ENCODE data around the gene THG1L.
"Not testable (repeated sequence)": the region's sequence is repeated elsewhere in the genome, so short reads cannot be mapped to it uniquely, and the experiment has no call there.

Gene THG1L

GRCh38 chr5:157731272-157732129 is at the start of gene THG1L:
THG1L (plus strand) TSS chr5:157731420; CDS start chr5:157731441, 21 bp downstream.
- peak; percentile 88 to 100 (median 98) for DNase-seq

- no peak for DNase-seq
Measured at GRCh38 chr5:157682257-157682656, 49.0 kb upstream of the THG1L start.

GRCh38 chr5:157686276-157687197 is 44.7 kb upstream of the THG1L start:
- DNase-seq: not testable (repeated sequence)

DNA sequence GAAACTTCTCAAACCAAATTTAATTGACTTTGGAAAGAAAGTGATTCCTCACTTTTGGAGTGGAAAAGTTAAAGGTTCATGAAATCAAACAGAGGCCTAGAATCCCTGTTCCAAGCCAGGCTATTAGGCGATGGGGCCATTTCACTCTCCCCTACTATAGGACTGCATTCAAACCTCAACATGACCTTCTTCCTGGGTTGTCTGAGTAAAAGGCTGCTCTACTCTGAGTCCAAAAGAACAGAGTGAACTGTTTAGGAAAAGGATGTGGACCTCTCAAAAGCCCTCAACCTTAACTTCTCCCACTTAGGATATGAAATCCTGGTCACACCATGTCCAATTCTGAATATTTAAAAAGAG is 44.0 kb upstream of the THG1L start:
- no peak for DNase-seq

DNA sequence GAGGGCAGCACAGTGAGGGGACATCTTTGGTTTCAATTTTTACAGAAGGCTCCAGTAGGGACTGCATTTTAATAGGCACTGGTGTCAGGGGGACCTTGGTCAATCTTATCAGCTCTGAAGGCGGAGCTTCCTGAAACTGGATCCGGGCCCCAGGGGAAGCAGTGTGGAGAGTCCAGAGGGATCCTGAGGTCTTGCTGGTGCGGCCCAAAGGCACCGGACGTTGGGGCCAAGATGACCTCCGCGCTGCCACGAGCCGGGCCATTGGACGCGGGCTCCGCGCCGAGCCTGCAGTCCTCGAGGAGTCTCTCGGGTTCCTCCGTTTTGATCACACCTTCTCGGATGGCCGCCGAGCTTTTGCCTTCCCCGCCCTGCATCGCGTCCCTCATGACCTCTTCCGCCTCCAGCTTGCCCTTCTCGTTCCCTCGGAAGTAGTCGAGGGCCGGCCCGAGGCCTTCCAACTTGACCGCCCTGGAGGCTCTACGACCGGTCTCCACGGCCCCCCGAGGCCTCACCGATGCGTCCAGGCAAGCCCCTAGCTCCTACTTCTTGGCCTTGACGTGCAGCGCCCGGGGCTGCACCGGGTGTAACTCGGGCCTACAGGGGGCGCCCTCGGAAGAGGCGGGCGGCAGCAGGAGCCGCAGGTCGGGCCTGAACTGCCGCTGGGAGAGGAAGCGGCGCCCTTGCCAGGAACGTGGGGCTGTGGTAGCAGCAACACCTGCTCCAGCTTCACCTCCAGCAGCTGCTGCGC is 41.1 kb upstream of the THG1L start:
- DNase-seq: no peak

- no peak for DNase-seq
Measured at GRCh38 chr5:157690690-157691433, 40.4 kb upstream of the THG1L start.

DNA sequence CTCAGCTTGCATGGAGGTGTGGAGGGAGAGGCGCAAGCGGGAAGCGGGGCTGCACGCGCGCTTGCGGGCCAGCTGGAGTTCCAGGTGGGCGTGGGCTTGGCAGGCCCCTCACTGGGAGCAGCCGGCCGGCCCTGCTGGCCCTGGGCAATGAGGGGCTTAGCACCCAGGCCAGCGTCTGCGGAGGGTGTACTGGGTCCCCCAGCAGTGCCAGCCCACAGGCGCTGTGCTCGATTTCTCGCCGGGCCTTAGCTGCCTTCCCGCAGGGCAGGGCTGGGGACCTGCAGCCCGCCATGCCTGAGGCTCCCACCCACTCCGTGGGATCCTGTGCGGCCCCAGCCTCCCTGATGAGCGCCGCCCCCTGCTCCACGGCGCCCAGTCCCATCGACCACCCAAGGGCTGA is 37.4 kb upstream of the THG1L start:
- not testable (repeated sequence) for DNase-seq

- DNase-seq: not testable (repeated sequence)
Measured at GRCh38 chr5:157696154-157696553, 35.1 kb upstream of the THG1L start.

DNA sequence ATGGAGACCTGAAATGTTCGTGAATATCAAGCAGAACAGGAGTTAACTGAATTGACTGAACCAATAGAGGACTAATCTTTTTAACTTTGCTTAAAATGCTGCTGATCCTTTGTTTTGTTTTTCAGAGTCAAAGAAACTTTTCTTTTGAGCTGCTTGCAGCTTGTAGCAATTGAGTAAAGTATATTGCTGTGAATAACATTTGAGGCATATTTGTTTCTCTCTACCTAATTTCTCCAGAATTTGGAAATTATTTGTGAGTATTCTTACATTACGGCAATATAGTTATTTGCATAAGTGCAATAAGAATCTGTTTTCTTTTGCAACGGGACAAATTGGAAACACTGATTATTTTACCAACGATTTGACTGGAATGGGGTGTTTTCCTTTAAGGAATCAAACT is 32.5 kb upstream of the THG1L start:
- not testable (repeated sequence) for DNase-seq

DNA sequence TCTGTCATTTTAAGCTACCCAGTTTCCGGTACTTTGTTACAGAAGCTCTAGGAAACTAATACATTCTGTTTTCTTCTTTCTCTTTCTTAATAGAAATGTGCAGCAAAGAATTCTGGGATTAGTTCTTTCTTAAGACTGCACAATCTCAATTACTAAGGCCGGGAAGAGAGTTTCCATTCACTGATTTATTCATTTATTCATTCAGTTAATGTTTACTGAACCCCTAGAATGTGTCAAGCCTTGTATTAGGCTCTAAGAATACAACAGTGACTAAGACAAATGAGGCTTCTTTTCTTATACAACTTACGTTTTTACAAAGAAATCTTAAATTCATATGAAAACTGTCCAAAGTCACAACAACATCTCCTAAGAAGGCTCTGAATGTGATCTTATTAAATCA is 27.5 kb upstream of the THG1L start:
- no peak for DNase-seq

GRCh38 chr5:157708866-157709265 is 22.4 kb upstream of the THG1L start:
- DNase-seq: no peak

- no peak for DNase-seq
Measured at GRCh38 chr5:157709346-157709745, 21.9 kb upstream of the THG1L start.

DNA sequence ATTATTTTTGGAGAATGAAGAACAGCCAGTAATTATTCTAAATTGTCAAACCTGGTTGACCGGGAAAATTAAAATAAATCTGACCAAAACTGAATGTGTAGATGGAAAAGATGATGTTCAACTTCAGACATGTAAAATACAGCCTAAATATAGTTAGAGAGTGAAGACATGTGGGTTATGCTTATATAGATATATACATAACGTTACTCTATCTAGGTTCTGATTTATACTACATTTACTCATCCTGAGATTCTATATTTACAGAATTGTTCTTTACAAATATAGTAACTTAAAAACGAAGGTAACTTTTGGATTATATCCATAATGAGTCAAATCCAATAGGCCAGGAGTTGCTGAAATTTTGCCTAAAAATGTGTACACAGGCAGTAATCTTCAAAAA is 20.8 kb upstream of the THG1L start:
- DNase-seq: no peak

GRCh38 chr5:157710882-157711281 is 20.3 kb upstream of the THG1L start:
- no peak for DNase-seq

GRCh38 chr5:157713830-157714595 is 17.2 kb upstream of the THG1L start:
- DNase-seq: no peak

GRCh38 chr5:157714596-157714864 is 16.7 kb upstream of the THG1L start:
- no peak for DNase-seq

DNA sequence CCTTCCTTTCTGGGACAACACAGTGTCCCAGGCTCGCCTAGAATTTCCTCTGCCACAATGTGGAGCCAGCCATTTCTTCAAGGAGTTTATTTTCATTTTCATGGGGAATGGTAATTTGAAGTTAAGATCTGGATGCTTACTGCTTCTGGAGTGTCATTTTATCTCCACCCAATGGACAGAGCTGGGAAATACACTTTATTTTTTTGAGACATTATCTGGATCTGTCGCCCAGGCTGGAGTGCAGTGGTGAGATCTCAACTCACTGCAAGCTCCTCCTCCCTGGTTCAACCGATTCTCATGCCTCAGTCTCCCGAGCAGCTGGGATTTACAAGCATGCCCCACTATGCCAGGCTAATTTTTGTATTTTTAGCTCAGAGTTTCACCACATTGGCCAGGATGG is 12.7 kb upstream of the THG1L start:
- peak in 29 of 56 donors; percentile 1 to 38 (median 19) for DNase-seq

- no peak for DNase-seq
Measured at GRCh38 chr5:157719245-157719644, 12.0 kb upstream of the THG1L start.

GRCh38 chr5:157721159-157721558 is 10.1 kb upstream of the THG1L start:
- no peak for DNase-seq

GRCh38 chr5:157722895-157723294 is 8.3 kb upstream of the THG1L start:
- DNase-seq: not testable (repeated sequence)
